GM12878 (cell line): ENCODE data around the gene ANKRD1. TPM values are rescaled to one million over a fixed set of nuclear protein-coding genes. Genes with fewer than 3 reads are reported as not detected.

ENCODE experiments used
- ATAC-seq: fragments of 200-7000 bp; cut with Tn5 transposase; 3 replicates; pipeline ENCODE4 v1.9.1; 2020; ENCODE audit warnings: mild to moderate bottlenecking, moderate library complexity
- BruUV-seq: library from RNA; stranded (reverse); fragments of 400-500 nt; replicated peaks from 2 replicates; lab custom pipeline; 2021; lab: Mats Ljungman, UMichigan
- CTCF ChIA-PET: fragments of 300-600 bp; sonication (Branson Sonifier 250); formaldehyde crosslinking; extraction: SDS; loops from one replicate; lab custom pipeline; 2021; ENCODE audit warnings: inconsistent platforms; lab: Yijun Ruan, JAX
- POLR2A ChIA-PET: fragments of 350-600 bp; formaldehyde crosslinking; extraction: SDS; loops from one replicate; lab custom pipeline; 2021; ENCODE audit warnings: inconsistent platforms; lab: Charles Lee
- RAD21 ChIA-PET: fragments of 300-600 bp; sonication (Branson Sonifier 250); formaldehyde crosslinking; loops from one replicate; lab custom pipeline; 2023; ENCODE audit warnings: antibody characterized with exemption; ENCODE audit not compliant: unreplicated experiment; lab: Charles Lee
- SMC1A ChIA-PET: fragments of 300-600 bp; sonication (Branson Sonifier 250); formaldehyde crosslinking; loops from one replicate; lab custom pipeline; 2023; ENCODE audit not compliant: unreplicated experiment, uncharacterized antibody; lab: Charles Lee
- DNase-seq: peaks from one replicate; pipeline ENCODE4 v3.0.0-alpha.2; 2011; ENCODE audit warnings: low read depth, low spot score
- FAIRE-seq: peaks from 3 replicates; lab custom pipeline; 2011; peaks lifted over from hg19 to GRCh38; lab: Jason Lieb, UNC
- H2AFZ ChIP-seq: 2 replicates; pipeline ENCODE4 v1.6.0; 2011; ENCODE audit warnings: low read depth, low read length, control low read depth; ENCODE audit not compliant: control insufficient read depth
- H3K27ac ChIP-seq: 2 replicates; pipeline ENCODE4 v1.5.1; 2011; ENCODE audit warnings: control low read depth; ENCODE audit not compliant: control insufficient read depth, insufficient read depth
- H3K27me3 ChIP-seq, 2 experiments: replicated peaks in 1 of 2; 2 replicates each; pipeline versions ENCODE4 v1.6.0 to v1.6.1; 2011; ENCODE audit warnings: low read length in 1 of 2; ENCODE audit not compliant: control insufficient read depth in 2 of 2, insufficient read depth in 2 of 2
- H3K36me3 ChIP-seq, 2 experiments: 2 replicates each; pipeline ENCODE4 v1.5.1; 2011; ENCODE audit warnings: low read length in 1 of 2; ENCODE audit not compliant: control insufficient read depth in 2 of 2, insufficient read depth in 2 of 2
- H3K4me1 ChIP-seq: 2 replicates; pipeline ENCODE4 v1.6.1; 2011; ENCODE audit warnings: mild to moderate bottlenecking, low read length, moderate library complexity, mixed read lengths; ENCODE audit not compliant: control insufficient read depth, insufficient read depth
- H3K4me2 ChIP-seq: 2 replicates; pipeline ENCODE4 v1.6.0; 2011; ENCODE audit warnings: control low read depth; ENCODE audit not compliant: control insufficient read depth, insufficient read depth
- H3K4me3 ChIP-seq: fragments of 200-600 bp; sonication (generic); 2 replicates; pipeline ENCODE4 v1.5.1; 2016
- H3K79me2 ChIP-seq: 2 replicates; pipeline ENCODE4 v1.6.0; 2011; ENCODE audit warnings: low read length; ENCODE audit not compliant: control insufficient read depth, insufficient read depth
- H3K9ac ChIP-seq: 2 replicates; pipeline ENCODE4 v1.8.0; 2011; ENCODE audit warnings: low read length, control low read depth, mixed read lengths; ENCODE audit not compliant: control insufficient read depth, insufficient read depth
- H3K9me3 ChIP-seq: replicated peaks from 3 replicates; pipeline ENCODE4 v1.5.1; 2011; ENCODE audit warnings: mild to moderate bottlenecking, low read length; ENCODE audit not compliant: control insufficient read depth, insufficient read depth
- H4K20me1 ChIP-seq: 2 replicates; pipeline ENCODE4 v1.6.0; 2011; ENCODE audit not compliant: control insufficient read depth, insufficient read depth
- ATF7 ChIP-seq: fragments of 450-650 bp; IDR thresholded peaks from 2 replicates; pipeline ENCODE4 v1.6.1; 2016; ENCODE audit warnings: low read depth, mild to moderate bottlenecking
- CHD2 ChIP-seq: IDR thresholded peaks from 2 replicates; pipeline ENCODE4 v1.6.1; 2011; ENCODE audit warnings: low read depth, low read length, improper control_type of control experiment, borderline replicate concordance
- ESRRA ChIP-seq: IDR thresholded peaks from 2 replicates; pipeline ENCODE4 v1.6.1; 2012; ENCODE audit warnings: mild to moderate bottlenecking, low read length, improper control_type of control experiment
- EZH2 ChIP-seq: IDR thresholded peaks from 2 replicates; pipeline ENCODE4 v1.6.1; 2012; ENCODE audit warnings: low read depth, mild to moderate bottlenecking, control low read depth, inconsistent platforms, low read length, borderline replicate concordance; ENCODE audit not compliant: control insufficient read depth
- GABPA ChIP-seq: IDR thresholded peaks from 2 replicates; pipeline ENCODE4 v1.6.1; 2014; ENCODE audit warnings: antibody characterized with exemption, low read depth, mild to moderate bottlenecking, inconsistent platforms
- KAT2A ChIP-seq: conservative IDR thresholded peaks from 2 replicates; pipeline ENCODE4 v1.6.1; 2011; ENCODE audit warnings: low read depth, low read length; ENCODE audit not compliant: control insufficient read depth
- NFIC ChIP-seq: IDR thresholded peaks from 2 replicates; pipeline ENCODE4 v1.6.1; 2012; ENCODE audit warnings: low read depth, mild to moderate bottlenecking, inconsistent platforms, low read length, moderate library complexity
- POLR2AphosphoS2 ChIP-seq: IDR thresholded peaks from 2 replicates; pipeline ENCODE4 v1.6.1; 2011; ENCODE audit warnings: low read depth, mild to moderate bottlenecking, low read length, improper control_type of control experiment, moderate library complexity
- RELB ChIP-seq: fragments of 450-650 bp; IDR thresholded peaks from 2 replicates; pipeline ENCODE4 v1.6.1; 2017; ENCODE audit warnings: low read depth, mild to moderate bottlenecking, moderate library complexity
- WGBS: methylation state at CpG from one replicate; pipeline ENCODE4 v1.1.6; 2016; ENCODE audit warnings: low lambda C conversion rate; ENCODE audit not compliant: insufficient replicate concordance, insufficient coverage; ENCODE audit errors: missing lambda C conversion rate; 5-methylcytosine and 5-hydroxymethylcytosine counted together
- in situ Hi-C: fragments of 300-500 bp; cut with MboI; formaldehyde crosslinking; loops from 9 replicates; pipeline ENCODE4 v1.14.3; 2018; ENCODE audit warnings: mixed read lengths
- intact Hi-C: fragments of 100-400 bp; cut with micrococcal nuclease; formaldehyde crosslinking; loops from one replicate; pipeline ENCODE4 v1.14.2; 2022; ENCODE audit not compliant: unreplicated experiment
- polyA plus RNA-seq, 11 experiments: library from polyadenylated mRNA; depleted of rRNA in 4 of 11; unstranded in 6 of 11; stranded (reverse) in 5 of 11; fragments of >200 nt; fragmentation: Nextera tagmentation in 4 of 11; fragmentation: Illumina TruSeq in 1 of 11; extraction: Ambion mirVana in 4 of 11; extraction: Trizol in 1 of 11; gene quantifications; 1 replicate in 1 of 11; 2 replicates in 10 of 11; pipeline versions ENCODE4 v1.2.1 to v1.2.3, GENCODE V29; 2011 to 2016; ENCODE audit warnings: inconsistent platforms in 2 of 11, missing spikeins in 2 of 11, low read depth in 1 of 11
- total RNA-seq, 4 experiments: library from RNA; depleted of rRNA in 3 of 4; stranded (reverse); fragments of >200 nt in 3 of 4; fragmentation: Illumina TruSeq in 1 of 4; extraction: Trizol in 1 of 4; gene quantifications; 2 replicates each; pipeline versions ENCODE4 v1.2.1 to v1.2.3, GENCODE V29; 2013 to 2021
- TF ChIP-seq, protein P1 (sequence below): fragments of 450-650 bp; IDR thresholded peaks from 2 replicates; pipeline ENCODE4 v1.6.1; 2017; ENCODE audit warnings: mild to moderate bottlenecking, low read depth, inconsistent platforms; ENCODE audit not compliant: poor library complexity, severe bottlenecking
- TF ChIP-seq, protein P2 (sequence below), 3 experiments: IDR thresholded peaks in 2 of 3; conservative IDR thresholded peaks in 1 of 3; 2 replicates each; pipeline ENCODE4 v1.5.1; 2011; ENCODE audit warnings: low read depth in 3 of 3, low read length in 3 of 3, mild to moderate bottlenecking in 3 of 3, control low read depth in 2 of 3, moderate library complexity in 2 of 3, inconsistent platforms in 1 of 3, mixed read lengths in 1 of 3; ENCODE audit not compliant: control insufficient read depth in 2 of 3, insufficient read depth in 1 of 3; ENCODE audit errors: extremely low read depth in 1 of 3
- TF ChIP-seq, protein P3 (sequence below): fragments of 150-350 bp; IDR thresholded peaks from 2 replicates; pipeline ENCODE4 v1.6.1; 2016; ENCODE audit warnings: low read depth, low read length

Gene ANKRD1
- total and polyA plus RNA-seq, 10 of the 15 experiments (the other 5 are each of a cell fraction or from before 2014, with no cell fraction given) = not detected

DNA sequence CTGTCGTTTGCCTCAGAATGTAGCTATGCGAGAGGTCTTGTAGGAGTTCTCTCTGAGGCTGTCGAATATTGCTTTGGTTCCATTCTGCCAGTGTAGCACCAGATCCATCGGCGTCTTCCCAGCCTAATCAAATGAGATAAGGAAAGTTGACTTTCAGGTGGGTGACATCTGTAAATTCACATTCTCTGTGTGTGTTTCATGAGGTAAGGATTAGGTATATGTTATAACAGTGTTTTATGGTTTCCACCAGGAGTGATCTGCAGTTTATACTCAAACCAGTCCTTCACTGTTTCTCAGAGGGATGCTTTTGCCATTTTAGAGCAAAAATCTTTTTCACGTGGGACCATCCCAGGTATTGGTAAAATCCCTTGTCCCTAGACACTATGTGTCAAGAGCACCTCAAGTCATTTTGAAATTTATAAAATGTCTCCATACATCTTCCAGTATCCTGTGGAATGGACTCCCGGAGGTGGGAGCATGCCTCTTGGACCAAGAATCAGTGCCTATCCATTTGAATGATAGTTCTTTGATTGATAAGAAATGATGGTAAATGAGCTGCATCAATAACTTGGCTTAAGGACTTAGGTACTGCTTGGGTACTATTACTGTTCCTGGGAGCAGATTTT lies 7.9 kb downstream of the ANKRD1 start:
- DNase-seq (no peak), ATAC-seq (no peak), FAIRE-seq (no peak)
- TF ChIP-seq EZH2 = no peak
- TF ChIP-seq POLR2AphosphoS2 = no peak
- no peak for TF ChIP-seq GABPA
- no peak for TF ChIP-seq NFIC
- TF ChIP-seq RELB = no peak
- TF ChIP-seq ATF7 = no peak
- no peak for TF ChIP-seq KAT2A
- TF ChIP-seq, protein P1, sequence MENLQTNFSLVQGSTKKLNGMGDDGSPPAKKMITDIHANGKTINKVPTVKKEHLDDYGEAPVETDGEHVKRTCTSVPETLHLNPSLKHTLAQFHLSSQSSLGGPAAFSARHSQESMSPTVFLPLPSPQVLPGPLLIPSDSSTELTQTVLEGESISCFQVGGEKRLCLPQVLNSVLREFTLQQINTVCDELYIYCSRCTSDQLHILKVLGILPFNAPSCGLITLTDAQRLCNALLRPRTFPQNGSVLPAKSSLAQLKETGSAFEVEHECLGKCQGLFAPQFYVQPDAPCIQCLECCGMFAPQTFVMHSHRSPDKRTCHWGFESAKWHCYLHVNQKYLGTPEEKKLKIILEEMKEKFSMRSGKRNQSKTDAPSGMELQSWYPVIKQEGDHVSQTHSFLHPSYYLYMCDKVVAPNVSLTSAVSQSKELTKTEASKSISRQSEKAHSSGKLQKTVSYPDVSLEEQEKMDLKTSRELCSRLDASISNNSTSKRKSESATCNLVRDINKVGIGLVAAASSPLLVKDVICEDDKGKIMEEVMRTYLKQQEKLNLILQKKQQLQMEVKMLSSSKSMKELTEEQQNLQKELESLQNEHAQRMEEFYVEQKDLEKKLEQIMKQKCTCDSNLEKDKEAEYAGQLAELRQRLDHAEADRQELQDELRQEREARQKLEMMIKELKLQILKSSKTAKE = no peak
- TF ChIP-seq, protein P2, sequence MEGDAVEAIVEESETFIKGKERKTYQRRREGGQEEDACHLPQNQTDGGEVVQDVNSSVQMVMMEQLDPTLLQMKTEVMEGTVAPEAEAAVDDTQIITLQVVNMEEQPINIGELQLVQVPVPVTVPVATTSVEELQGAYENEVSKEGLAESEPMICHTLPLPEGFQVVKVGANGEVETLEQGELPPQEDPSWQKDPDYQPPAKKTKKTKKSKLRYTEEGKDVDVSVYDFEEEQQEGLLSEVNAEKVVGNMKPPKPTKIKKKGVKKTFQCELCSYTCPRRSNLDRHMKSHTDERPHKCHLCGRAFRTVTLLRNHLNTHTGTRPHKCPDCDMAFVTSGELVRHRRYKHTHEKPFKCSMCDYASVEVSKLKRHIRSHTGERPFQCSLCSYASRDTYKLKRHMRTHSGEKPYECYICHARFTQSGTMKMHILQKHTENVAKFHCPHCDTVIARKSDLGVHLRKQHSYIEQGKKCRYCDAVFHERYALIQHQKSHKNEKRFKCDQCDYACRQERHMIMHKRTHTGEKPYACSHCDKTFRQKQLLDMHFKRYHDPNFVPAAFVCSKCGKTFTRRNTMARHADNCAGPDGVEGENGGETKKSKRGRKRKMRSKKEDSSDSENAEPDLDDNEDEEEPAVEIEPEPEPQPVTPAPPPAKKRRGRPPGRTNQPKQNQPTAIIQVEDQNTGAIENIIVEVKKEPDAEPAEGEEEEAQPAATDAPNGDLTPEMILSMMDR (IDR thresholded peaks at IDR 0.05 in 2 of 3, conservative IDR thresholded peaks at IDR 0.05 in 1 of 3; ENCODE audit: control insufficient read depth in 2 of 3, extremely low read depth in 1 of 3, insufficient read depth in 1 of 3, low read depth in 3 of 3, low read length in 3 of 3) = no peak
- TF ChIP-seq ESRRA = no peak
- no peak for TF ChIP-seq CHD2
- TF ChIP-seq, protein P3, sequence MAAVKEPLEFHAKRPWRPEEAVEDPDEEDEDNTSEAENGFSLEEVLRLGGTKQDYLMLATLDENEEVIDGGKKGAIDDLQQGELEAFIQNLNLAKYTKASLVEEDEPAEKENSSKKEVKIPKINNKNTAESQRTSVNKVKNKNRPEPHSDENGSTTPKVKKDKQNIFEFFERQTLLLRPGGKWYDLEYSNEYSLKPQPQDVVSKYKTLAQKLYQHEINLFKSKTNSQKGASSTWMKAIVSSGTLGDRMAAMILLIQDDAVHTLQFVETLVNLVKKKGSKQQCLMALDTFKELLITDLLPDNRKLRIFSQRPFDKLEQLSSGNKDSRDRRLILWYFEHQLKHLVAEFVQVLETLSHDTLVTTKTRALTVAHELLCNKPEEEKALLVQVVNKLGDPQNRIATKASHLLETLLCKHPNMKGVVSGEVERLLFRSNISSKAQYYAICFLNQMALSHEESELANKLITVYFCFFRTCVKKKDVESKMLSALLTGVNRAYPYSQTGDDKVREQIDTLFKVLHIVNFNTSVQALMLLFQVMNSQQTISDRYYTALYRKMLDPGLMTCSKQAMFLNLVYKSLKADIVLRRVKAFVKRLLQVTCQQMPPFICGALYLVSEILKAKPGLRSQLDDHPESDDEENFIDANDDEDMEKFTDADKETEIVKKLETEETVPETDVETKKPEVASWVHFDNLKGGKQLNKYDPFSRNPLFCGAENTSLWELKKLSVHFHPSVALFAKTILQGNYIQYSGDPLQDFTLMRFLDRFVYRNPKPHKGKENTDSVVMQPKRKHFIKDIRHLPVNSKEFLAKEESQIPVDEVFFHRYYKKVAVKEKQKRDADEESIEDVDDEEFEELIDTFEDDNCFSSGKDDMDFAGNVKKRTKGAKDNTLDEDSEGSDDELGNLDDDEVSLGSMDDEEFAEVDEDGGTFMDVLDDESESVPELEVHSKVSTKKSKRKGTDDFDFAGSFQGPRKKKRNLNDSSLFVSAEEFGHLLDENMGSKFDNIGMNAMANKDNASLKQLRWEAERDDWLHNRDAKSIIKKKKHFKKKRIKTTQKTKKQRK = no peak
- intact Hi-C loops (no loop called here), in situ Hi-C loops (loop anchor here (5.0 kb wide), 1 partner anchor 334 kb away; no protein-coding TSS in a partner anchor)
- no peak overlapping the region for H3K9ac ChIP-seq
- no TSS peak for BruUV-seq
- H3K36me3 ChIP-seq = no peaks in the 10 kb centered on the region
- CTCF ChIA-PET = interaction anchor here (0.6 to 8.8 kb wide), 17 partner anchors 9 to 722 kb away, joined by 3 to 253 read pairs (median 8); partner anchors contain the start of gene ANKRD1
- RAD21 ChIA-PET = interaction anchor here (0.6 to 6.1 kb wide), 12 partner anchors 16 to 384 kb away, joined by 3 to 184 read pairs (median 6); no protein-coding TSS in a partner anchor
- H3K27ac ChIP-seq = no peak overlapping the region
- POLR2A ChIA-PET = interaction anchor here (0.6 to 0.9 kb wide), 3 partner anchors 187 to 337 kb away, joined by 4 to 6 read pairs (median 6); no protein-coding TSS in a partner anchor
- no peaks in the 10 kb centered on the region for H4K20me1 ChIP-seq
- H3K9me3 ChIP-seq = no peaks in the 10 kb centered on the region; the same call in 2 of the 3 replicates
- SMC1A ChIA-PET = interaction anchor here (0.7 to 10.0 kb wide), 16 partner anchors 11 to 384 kb away, joined by 3 to 202 read pairs (median 4); partner anchors contain the start of gene RPP30
- H3K4me1 ChIP-seq = no peaks in the 10 kb centered on the region
- no peaks in the 10 kb centered on the region for H3K79me2 ChIP-seq
- H2AFZ ChIP-seq = no peak overlapping the region
- no peak overlapping the region for H3K4me3 ChIP-seq
- no peak overlapping the region for H3K4me2 ChIP-seq
- no peaks in the 10 kb centered on the region for H3K27me3 ChIP-seq
- WGBS = 97% methylated on average over 7 of the region's 7 CpGs
